Activated CD8-positive, alpha-beta T cell treated with anti-CD3 and anti-CD28 coated beads for 36 hours (primary cell): ENCODE results near the gene ADI1. TPM values are rescaled to one million over a fixed set of nuclear protein-coding genes. Genes with fewer than 3 reads are reported as not detected.

Experiments
- ATAC-seq: fragments of 200-7000 bp; cut with Tn5 transposase; one replicate; pipeline ENCODE4 v1.10.0; 2021; ENCODE audit warnings: mild to moderate bottlenecking, moderate library complexity
- CTCF ChIA-PET: fragments of 350-600 bp; sonication (Branson Sonifier 250); formaldehyde crosslinking; loops from one replicate; lab custom pipeline; 2021; ENCODE audit warnings: antibody characterized with exemption; lab: Charles Lee
- POLR2A ChIA-PET: fragments of 350-600 bp; sonication (Branson Sonifier 250); formaldehyde crosslinking; loops from one replicate; lab custom pipeline; 2021; ENCODE audit warnings: antibody characterized with exemption; lab: Charles Lee
- DNase-seq: peaks from one replicate; pipeline ENCODE4 v3.0.0-alpha.2; 2020
- H3K27ac Mint-ChIP-seq: one replicate; pipeline ENCODE4 v1.8.0; 2021; ENCODE audit warnings: mild to moderate bottlenecking, mixed read lengths
- H3K27me3 Mint-ChIP-seq: one replicate; pipeline ENCODE4 v1.8.0; 2021; ENCODE audit warnings: mixed read lengths
- H3K36me3 Mint-ChIP-seq: one replicate; pipeline ENCODE4 v1.8.0; 2021; ENCODE audit warnings: low read depth, mixed read lengths
- H3K4me1 Mint-ChIP-seq: one replicate; pipeline ENCODE4 v1.8.0; 2021; ENCODE audit warnings: low read depth, mixed read lengths
- H3K4me3 Mint-ChIP-seq: one replicate; pipeline ENCODE4 v1.8.0; 2021; ENCODE audit warnings: mild to moderate bottlenecking, moderate library complexity, mixed read lengths
- H3K9me3 Mint-ChIP-seq: one replicate; pipeline ENCODE4 v1.8.0; 2021; ENCODE audit warnings: mixed read lengths
- intact Hi-C: fragments of 100-400 bp; cut with micrococcal nuclease; formaldehyde crosslinking; loops from one replicate; pipeline ENCODE4 v1.10.0; 2022
- total RNA-seq, 2 experiments: library from RNA; stranded (reverse); gene quantifications; one replicate each; pipeline ENCODE4 v1.2.3, GENCODE V29; 2021
- TF ChIP-seq, protein P1 (sequence below): fragments of 200-600 bp; IDR thresholded peaks from one replicate; pipeline ENCODE4 v1.8.0; 2022; ENCODE audit warnings: antibody characterized with exemption, mild to moderate bottlenecking

Gene ADI1
- total RNA-seq, 2 experiments from 2014 or later: 15.7 to 18.2 TPM

DNA sequence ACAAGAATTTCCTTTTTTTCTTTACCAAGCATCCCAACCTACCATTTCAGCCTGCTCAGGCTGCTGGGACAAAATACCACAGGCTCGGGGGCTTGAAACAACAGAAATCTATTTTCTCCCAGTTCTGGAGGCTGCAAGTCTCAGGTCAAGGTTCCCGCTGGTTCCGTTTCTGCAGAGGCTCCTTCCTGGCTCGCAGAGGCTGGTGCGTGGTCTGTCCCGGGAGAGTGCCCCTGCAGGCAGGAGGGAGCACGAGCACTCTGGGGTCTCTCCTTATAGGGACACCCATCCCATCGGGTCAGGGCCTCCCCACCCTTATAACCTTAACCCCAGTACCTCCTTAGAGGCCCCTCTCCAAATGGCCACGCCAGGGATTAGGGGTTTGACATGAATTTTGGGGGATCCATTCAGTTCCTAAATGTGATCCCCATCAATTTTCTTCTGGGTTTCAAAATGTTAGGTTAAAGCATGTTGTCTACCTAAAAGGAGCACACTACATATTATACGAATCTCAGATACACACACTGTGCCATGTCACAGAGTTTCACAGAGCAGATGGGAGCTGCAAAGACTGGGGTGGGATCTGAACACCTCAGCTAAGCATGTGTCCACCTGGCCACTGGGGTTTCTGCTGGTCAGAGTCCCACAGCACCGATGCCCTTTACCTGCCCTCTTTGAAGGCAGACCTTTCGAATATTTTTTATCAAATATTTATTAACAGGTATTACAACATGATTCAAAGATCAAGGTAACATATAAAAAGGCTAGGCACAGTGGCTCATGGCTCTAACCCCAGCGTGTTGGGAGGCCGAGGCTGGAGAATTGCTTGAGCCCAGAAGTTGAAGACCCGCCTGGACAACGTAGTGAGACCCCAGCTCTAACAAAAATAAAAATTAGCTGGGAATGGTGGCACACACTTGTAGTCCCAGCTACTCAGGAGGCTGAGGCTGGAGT lies 17.6 kb upstream of the ADI1 start:
- Mint-ChIP-seq H3K27me3 (no peaks in the 10 kb centered on the region), H3K36me3 (peaks cover 13% of the 10 kb centered on the region)
- DNase-seq: peak; percentile 47

DNA sequence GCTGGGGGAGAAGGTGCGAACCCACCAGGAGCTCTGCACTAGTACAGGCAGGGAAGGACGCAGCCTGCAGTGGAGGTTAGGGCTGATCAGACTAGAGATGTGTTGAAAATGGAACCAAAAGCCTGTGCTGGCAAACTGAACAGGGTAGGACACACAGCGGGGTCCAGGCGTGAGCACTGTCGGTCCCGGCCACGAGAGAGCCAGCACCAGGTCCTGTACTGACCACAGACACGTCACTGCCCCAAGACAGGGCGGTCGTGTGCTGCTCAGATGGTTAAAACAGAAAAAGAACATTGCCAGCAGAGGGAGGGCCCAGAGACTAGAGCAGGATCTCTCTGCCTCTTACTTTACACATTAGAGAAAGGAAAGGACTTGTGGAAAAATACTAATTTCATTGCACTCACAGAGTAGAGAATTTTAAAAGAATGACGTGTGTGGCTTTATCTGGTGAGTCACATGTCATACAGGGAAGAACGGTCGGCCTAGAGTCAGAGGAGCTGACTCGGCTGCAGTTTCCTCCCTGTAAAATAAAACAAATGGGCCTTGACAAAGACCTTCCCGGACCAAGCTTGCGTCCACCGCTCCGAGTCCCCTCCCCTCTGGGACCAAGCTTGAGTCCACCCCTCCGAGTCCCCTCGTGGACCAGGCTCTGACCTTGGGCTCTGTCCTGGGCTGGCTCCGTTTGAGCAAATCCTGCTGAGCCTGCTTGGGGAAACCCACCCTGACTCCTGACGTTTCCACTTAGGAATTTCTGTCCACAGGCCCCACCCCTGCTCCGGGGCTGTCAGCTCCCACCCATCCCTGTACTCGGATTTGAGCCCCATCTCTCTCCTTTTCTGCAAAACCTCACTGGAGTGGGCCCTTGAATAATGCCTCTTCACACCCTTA lies 16.7 kb upstream of the ADI1 start:
- peaks cover 11% of the 10 kb centered on the region for H3K36me3 Mint-ChIP-seq
- ChIA-PET POLR2A (interaction anchor here (0.7 kb wide), 1 partner anchor 17 kb away, joined by 3 read pairs; no protein-coding TSS in a partner anchor), CTCF (interaction anchor here (1.2 kb wide), 1 partner anchor 112 kb away, joined by 3 read pairs; no protein-coding TSS in a partner anchor)
- peak overlapping the region; percentile 74 for H3K4me3 Mint-ChIP-seq
- TF ChIP-seq, protein P1, sequence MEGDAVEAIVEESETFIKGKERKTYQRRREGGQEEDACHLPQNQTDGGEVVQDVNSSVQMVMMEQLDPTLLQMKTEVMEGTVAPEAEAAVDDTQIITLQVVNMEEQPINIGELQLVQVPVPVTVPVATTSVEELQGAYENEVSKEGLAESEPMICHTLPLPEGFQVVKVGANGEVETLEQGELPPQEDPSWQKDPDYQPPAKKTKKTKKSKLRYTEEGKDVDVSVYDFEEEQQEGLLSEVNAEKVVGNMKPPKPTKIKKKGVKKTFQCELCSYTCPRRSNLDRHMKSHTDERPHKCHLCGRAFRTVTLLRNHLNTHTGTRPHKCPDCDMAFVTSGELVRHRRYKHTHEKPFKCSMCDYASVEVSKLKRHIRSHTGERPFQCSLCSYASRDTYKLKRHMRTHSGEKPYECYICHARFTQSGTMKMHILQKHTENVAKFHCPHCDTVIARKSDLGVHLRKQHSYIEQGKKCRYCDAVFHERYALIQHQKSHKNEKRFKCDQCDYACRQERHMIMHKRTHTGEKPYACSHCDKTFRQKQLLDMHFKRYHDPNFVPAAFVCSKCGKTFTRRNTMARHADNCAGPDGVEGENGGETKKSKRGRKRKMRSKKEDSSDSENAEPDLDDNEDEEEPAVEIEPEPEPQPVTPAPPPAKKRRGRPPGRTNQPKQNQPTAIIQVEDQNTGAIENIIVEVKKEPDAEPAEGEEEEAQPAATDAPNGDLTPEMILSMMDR: no peak
- H3K27ac Mint-ChIP-seq: peak overlapping the region; percentile 82
- H3K4me1 Mint-ChIP-seq: peaks cover 5% of the 10 kb centered on the region
- H3K9me3 Mint-ChIP-seq: no peaks in the 10 kb centered on the region
- ATAC-seq (peak; percentile 59), DNase-seq (peak; percentile 16)
- intact Hi-C loops: no loop called here
- no peaks in the 10 kb centered on the region for H3K27me3 Mint-ChIP-seq

More for the DNA sequence above, 17.6 kb upstream of the ADI1 start:
- intact Hi-C loops: no loop called here
- Mint-ChIP-seq H3K4me1 (peaks cover 5% of the 10 kb centered on the region), H3K27ac (peak overlapping the region; percentile 82), H3K4me3 (peak overlapping the region; percentile 74), H3K9me3 (no peaks in the 10 kb centered on the region)
- ChIA-PET POLR2A (no interaction called here), CTCF (interaction anchor here (1.2 kb wide), 1 partner anchor 113 kb away, joined by 3 read pairs; no protein-coding TSS in a partner anchor)
- peak; percentile 85 for ATAC-seq
- TF ChIP-seq, protein P1: no peak

DNA sequence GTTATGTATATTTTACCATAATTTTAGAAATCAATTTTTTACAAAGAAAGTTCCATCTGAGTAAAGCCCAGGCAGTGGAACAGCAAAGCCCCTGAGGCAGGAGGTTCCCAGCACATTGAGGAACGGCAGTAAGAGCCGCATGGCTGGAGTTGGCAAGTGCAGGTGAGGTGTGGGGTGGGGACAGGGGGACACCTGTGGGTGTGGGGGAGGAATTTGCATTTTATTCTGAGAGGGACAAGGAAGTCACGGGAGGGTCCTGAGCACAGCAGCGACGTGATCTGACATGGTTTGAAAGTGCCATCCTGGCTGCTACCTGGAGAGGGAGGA lies 16.1 kb upstream of the ADI1 start:
- Mint-ChIP-seq H3K27ac (peak overlapping the region; percentile 82), H3K36me3 (peaks cover 9% of the 10 kb centered on the region), H3K4me1 (peaks cover 5% of the 10 kb centered on the region), H3K27me3 (no peaks in the 10 kb centered on the region), H3K9me3 (no peaks in the 10 kb centered on the region), H3K4me3 (peak overlapping the region; percentile 74)
- TF ChIP-seq, protein P1: no peak
- DNase-seq (no peak), ATAC-seq (no peak)
- intact Hi-C loops: no loop called here
- CTCF ChIA-PET: no interaction called here
- POLR2A ChIA-PET: interaction anchor here (0.7 kb wide), 1 partner anchor 17 kb away, joined by 3 read pairs; no protein-coding TSS in a partner anchor

DNA sequence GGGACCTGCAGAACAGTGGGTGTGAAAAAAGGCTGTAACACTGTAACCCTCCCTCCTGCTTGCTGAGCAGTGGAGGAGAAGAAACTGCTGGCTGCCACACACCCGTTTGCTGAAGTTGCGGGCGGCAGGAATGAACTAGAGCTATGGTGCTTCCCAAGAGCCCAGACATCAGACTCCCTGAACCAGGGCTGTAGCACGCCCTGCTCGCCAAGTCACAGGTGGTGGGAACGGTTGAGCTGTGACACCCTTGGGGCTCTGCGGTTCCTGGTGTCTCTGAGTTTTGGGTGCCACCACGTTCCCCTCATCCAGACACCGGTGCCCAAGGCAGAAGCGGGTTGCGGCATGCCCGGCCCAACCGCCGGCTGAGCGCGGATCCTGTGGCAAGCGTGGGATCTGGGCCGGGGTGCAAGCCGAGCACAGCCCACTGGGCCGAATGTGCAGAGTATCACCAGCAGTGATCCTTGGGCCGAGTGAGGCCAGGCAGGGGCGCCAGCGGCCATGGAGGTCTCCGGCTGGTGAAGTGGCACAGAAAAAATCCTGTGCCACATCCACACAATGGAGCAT lies 15.0 kb upstream of the ADI1 start:
- no peak overlapping the region for H3K27ac Mint-ChIP-seq
- peaks cover 5% of the 10 kb centered on the region for H3K4me1 Mint-ChIP-seq
- ChIA-PET POLR2A (interaction anchor here (0.7 kb wide), 1 partner anchor 14 kb away, joined by 3 read pairs; no protein-coding TSS in a partner anchor), CTCF (no interaction called here)
- no peak overlapping the region for H3K4me3 Mint-ChIP-seq
- no peaks in the 10 kb centered on the region for H3K9me3 Mint-ChIP-seq
- intact Hi-C loops: no loop called here
- TF ChIP-seq, protein P1: no peak
- peaks cover 7% of the 10 kb centered on the region for H3K36me3 Mint-ChIP-seq
- no peaks in the 10 kb centered on the region for H3K27me3 Mint-ChIP-seq
- no peak for DNase-seq
- ATAC-seq: no peak
